Activated T-cell treated with anti-CD3 and anti-CD28 coated beads for 4 hours (primary cell): ENCODE measurements around the gene PVALEF.

Experiments used
- DNase-seq: peaks from one replicate; pipeline ENCODE4 v3.0.0-alpha.2; 2020

The PVALEF gene

DNA sequence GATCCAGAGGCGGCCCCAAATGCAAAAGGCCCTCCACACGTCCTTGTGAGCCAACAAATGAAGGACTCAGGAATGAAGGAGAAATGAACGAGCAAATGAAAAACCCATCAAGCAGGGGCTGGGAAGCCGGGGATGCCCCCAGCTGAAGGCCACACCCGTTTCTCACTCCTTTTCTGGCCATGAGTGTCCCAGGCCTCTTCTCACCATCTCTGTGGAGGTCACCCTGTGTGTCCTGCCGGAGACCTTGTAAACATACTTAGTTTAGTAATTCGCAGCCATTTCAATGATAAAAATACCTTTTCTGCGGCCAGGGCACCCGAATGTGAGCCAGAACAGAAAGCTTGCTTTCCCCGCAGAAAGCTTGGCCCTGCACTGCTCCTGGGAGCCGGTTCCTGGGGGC is 21.8 kb downstream of the PVALEF start:
- DNase-seq, result no peak

DNA sequence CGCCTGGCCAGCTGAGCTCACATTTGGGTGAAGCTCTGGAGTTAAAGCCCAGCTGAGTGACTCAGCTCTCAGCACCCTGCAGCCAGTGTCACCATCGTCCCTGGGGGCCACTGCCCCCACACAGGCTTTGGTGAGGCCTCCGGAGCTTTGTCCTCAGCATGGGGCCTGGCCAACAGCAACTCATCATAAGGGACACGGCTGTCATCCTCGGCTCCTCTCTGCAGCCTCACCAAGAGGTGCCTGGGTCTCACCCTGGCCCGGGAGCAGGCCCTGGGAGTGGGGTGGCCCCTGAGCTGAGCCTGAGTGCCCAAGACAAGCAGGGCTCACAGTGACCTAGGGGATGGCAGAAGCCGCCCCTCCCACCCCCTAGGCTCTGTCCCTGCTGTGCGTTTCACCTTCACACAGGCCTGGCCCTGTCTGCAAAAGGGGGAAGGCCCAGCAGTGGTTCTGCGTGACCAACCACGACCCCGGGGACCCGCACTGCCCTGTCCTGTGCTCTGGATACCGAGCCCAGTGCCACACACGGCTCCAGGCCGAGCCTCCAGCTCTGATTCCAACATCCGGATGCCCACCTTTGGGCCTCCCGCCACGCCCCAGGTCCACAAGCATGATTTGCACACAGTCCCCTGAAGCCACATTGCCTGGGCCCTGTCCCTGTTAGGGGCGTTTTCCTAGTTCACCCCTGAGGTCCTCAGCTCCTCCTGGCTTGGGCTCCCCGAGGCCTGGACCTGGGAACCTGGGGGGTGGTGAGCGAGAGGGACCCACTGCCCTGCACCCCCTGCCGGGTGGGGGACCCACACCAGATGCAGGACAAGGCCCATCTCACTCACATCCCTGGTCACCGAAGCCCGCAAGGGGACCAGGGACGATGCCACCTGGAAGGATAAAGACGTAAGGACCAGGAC is 22.5 kb downstream of the PVALEF start:
- DNase-seq, result no peak

DNA sequence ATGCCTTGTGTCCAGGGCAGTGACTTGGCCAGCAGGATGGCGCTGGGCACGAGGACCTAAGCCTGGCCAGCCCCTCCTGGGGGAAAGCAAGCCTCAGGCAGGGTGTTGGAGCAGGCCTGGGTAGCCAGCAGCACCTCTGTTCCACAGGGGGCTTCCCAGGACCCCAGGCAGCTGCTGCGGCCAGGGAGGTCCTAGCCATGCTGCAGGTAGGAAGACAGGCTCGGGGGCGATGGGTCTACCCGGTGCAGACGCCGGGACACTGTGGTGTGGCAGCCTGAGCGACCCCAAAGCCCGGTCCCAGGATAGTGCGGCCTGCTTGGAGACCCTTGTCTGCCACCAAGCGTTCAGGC is 23.2 kb downstream of the PVALEF start:
- no peak for DNase-seq

DNA sequence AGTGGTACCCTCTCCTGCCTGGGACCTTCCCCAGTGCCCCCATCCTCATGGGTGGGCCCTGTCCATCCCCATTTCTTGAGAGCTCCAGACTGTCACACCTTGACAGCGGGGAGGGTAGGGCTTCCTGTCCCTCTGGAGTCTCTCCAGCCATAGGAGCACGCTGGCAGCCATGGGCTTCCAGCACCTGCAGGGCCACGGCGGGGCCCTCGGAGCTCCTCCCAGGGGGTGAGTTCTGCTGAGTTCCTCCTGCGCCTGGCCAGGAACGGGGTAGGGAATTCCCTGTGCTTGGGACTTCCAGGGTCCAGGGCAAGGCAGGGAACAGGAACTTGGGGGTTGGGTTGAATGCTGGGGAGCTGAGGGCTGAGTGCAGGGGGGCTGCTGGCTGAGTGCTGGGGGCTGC is 23.7 kb downstream of the PVALEF start:
- no peak for DNase-seq

DNA sequence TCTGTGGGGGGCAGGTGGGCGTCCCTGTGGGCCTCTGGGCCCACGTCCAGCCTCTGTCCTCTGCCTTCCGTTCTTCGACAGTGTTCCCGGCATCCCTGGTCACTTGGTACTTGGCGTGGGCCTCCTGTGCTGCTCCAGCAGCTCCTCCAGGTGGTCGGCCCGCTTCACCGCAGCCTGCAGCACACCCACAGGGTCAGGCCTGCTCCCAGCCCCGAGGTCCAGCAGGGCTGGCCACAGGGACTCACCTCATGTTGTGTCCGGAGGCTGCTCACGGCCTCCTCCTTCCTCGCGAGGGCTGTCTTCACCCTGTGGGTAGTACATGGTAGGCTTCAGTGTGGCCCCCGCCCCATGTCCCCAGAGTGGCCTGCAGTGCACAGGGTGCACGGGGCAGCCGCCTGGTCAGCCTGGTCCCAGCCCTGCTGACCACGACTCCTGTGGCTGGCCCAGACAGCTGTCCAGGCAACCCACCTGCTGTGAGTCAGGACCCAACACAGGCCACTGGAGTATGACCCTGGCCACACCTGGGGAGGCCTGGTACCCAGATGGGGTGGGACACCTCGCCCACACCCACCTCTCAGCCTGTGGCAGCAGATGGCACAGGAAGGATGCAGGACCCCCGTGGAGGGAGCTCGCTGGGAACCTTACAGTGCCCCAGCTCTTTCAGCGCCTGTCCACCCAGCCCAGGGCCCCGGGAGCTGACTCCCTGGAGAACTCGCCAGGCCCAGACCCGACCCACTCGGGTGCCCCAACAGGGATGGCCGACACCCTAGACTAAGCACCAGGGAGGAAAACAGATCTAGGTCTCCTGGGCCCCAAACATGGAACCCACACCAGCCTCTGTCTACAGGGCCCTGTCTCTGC is 24.6 kb downstream of the PVALEF start:
- no peak for DNase-seq

DNA sequence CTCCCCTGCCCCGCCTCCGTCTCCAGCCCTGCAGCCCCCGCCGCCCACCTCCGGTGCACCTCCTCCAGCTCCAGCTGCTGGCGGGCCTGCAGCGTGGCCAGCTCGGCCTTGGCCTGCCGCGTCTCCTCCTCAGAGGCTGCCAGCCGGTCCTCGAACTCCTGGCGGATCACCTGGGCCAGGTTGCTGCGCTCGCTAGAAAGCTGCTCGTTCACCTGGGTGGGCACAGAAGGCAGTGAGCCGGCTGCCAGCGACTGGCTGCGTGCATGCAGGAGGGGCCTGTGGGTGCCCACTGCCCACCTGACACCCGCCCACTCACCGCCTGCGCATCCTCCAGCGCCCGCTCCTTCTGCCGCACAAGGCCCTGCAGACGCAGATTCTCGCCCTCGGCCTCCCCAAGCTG is 25.3 kb downstream of the PVALEF start:
- no peak for DNase-seq

DNA sequence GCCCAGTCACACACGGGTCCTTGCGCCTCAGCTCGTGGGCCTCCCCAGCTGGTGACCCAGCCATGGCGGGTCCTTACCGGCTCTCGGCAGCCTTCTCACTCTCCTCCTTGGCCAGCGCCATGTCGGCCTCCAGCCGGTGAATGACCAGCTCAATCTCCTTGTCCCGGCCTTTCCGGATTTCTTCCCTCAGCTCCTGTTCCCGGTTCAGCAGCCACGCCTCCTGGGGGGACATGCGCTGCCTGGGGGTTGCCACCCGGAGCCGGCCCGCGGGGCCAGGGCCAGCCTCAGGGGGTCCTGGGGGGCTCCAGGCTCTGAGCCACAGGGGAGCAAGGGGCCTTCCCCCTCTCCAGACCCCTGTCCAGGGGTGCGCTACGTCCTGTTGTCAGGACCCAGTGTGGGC is 25.8 kb downstream of the PVALEF start:
- no peak for DNase-seq

DNA sequence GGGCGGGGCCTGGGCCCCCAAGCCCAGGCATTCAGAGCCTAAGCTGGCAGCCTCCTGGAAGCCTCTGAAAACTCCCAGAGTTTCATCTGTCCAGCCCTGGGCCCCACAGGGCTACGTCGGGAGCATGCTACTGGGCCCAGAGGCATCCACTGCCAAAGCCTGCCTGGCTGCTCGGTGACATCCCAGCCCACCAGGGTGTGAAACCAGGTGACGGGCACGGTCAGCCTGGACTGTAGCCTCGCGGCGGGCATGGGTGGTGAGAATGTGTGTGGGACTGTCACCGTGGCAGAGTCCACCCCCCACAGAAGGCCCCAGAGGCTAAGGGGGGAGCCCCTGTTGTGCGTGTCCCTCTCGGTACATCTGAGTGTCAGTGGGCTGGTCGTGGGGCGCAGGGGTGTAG is 26.3 kb downstream of the PVALEF start:
- no peak for DNase-seq

DNA sequence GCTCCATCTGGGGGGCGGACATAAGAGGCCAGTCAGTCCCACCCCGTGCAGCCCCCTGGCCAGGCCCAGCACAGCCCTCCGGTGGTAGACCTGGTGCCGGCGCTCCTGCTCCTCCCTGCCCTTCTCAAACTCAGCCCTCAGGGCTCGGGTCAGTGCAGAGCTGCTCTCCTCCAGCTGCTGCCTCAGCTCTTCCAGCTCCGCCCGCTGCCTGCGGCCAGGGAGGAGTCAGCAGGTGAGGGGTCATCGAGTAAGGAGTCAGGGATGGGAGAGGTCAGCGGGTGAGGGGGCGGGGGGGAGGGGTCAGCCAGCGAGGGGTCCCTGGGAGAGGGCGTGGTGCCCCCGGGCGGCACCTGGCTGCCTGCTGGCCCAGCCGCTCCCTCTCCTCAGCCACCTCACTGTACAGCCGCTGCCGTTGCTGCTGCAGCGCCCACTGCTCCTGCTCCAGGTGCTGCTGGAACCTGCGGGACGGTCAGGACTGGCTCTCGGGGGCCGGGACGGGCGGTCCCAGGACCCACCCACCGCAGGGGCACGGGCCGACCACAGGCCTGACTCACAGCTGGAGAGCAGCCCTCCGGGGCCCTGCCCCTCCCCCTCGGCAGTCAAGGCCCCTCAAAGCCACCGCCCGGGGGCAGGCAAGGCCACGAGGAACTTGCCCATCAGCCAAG is 27.2 kb downstream of the PVALEF start:
- no peak for DNase-seq

DNA sequence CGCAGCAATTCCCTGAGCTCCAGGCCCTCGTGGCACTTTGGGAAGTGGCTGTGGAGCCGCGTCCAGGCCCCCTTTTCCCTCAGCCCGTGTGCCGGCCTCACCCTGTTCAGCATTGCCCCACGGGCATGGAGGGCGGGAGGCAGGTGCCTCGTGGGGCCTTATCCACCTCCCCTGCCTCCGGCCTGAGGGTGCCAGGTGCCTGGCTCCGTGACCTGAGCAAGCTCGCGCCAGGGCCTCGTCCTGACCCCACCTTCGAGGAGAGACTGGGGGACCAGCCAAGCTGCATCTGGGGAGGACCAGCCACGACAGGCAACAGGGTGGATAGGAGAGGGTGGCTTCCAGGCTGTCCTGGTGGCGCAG is 27.7 kb downstream of the PVALEF start:
- DNase-seq, result no peak

DNA sequence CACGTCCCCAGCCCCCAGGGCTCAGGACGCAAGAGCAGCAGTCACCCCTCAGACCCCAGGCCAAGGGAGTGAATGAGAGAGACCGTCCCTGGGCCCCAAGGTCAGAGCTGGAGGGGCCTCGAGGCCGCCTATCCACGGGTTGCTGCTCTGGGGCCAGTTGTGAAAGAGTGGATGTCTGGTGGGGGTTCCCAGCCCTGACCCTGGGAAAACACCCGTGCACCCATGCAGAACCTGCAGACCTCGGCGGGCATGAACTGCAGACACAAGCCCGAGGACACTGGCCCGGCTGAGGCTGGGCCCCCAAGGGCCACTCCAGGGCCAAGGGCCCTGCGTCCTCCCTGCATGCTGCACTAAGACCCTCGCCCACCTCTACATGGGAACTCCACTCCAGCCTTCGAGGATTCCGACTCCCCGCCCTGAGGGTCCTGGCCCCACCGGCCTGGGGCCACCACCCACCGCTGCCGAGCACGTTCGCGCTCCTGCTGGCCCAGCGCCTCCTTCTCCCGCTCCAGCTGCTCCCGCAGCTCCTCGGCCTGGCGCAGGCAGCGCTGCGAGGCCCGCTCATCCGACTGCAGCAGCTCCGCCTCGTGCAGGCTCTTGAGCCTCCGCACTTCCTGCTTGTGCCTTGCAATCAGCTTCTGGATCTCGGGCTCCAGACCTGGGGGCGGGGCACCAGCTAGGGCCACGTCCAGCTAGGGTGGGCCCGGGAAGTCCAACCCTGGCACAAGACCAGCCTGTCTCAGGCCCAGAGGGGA is 28.3 kb downstream of the PVALEF start:
- DNase-seq, result no peak

DNA sequence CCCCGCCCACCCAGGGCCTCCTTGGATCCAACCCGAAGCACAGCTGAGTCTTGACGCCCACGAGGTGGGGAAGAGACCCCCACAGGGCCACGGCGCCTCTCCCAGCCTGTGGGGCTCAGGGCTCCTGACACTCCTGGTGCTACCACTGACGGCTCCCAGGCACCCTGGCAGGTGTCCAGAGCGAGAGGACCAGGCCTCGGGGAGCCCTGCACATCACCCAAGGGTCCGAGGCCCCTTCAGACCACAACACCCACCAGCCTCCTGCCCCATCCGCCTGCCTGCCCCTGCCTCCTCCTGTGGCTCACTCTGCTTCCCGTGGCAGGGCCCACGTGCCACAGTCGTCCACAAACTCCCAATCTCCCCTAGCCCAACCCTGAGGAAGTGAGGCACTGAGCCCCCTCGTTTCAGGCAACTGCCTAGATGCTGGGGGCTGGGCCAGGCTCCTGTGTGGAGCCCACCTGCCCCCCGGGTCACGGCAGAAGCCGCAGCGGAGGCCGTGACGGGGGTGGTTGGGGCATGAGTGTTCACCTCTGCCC is 29.0 kb downstream of the PVALEF start:
- no peak for DNase-seq

DNA sequence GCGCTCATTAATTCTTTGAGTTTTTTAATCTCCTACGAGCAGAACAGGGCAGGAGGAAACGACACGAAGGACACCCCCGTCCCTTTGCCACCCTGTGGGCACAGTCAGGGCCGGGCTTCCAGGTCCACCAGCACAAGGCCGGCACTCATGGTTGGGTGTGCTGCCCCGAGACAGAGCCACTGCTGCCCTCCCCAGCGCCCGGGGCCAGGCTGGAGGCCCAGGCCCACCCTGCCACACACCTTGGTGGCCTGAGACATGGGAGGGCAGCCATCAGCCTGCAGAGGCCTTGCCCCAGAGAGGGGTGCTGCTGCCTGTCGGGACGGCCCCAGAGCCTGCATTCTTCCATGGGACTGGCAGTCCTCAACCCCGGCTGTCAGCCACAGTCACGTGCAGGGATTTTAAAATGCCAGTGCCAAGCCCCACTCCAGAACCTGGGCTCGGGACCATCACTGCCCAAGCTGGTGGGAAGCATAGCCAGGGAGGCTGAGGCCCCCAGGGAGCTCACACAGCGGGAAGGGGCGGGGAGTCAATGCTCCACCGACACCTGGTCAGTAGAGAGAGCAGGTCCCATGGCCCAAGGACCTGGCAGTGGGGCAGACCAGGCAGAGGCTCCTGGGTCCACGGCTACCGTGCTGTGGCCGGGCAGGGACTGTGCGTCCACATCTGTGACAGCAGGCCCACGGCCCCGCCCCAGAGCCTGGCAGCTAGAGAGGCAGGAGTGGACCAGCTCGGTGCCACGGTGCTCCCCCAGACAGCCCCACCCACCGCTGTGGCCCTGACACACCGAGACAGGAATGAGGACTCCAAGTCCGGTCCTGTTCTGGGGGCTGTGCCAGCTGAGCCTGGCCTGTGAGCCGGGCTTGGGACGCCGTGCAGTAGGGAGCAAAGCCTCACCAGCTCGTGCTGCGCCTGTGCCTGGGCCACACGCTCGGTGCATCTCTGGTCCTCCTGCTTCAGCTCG is 29.9 kb downstream of the PVALEF start:
- DNase-seq, result no peak

DNA sequence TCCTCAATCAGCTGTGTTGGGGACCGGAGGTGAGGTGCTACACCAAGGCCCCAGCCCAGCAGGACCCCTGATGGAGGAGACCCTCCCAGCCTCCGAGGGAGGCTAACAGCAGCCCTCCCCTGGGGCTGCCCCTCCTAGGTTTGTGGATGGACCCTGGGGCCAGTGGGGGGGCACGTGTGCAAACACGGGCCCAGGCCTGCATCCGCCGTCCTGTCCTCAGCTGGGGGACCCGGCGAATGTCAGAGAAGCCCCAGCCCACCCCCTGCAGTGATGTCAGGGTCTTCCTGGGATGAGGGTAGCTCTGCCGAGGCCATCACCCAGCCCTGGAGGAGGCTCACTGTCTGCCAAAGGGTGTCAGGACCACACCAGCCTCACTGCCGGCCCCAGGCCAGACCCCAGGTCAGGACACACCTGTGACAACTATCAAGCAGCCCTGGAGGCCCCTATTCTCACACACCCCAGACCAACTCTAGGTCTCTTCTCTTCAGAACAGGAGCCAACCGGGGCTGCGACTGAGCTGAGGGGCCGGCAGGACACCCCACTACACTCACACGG is 30.7 kb downstream of the PVALEF start:
- DNase-seq, result no peak

DNA sequence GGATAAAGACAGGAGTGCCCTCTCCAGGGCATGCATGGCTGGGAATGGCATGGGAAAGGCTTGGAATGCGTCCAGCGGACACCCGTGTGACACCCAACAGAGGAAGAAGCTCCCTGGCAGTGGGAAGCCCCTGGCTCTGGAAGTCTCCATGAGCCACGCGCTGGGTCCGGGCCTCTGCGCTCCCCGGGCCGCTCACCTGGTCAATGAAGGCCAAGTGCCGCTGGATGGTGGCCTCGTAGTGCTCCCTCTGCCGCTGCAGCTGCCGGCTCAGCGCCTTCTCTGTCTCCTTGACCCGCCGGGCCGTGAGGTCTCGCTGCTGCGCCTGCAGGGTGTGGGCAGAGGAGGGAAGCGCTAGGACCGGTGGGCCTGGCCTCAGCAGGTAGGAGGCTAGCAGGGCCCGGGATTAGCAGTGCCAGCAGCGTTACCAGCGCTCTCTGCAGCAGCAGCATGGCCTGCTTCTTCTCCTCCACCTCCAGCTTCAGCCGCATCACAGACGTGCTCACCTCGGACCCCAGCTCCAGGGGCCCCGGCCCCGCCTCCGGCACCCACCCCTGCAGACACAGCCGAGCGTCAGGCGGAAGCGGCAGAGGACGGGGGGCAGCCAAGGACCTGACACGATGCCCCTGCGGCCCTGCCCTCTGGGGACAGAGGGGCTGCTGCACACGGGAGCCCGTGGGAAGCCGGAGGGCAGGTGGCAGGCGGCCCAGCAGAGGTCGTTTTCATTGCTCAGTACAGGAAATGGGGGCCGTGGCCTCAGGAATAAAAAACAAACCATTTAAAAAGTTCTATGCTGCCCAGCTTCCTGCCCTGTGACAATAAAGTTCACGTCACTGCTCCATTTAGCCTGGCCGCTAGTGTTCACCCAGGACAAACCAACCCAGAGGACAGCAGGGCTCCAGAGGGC is 31.4 kb downstream of the PVALEF start:
- no peak for DNase-seq

DNA sequence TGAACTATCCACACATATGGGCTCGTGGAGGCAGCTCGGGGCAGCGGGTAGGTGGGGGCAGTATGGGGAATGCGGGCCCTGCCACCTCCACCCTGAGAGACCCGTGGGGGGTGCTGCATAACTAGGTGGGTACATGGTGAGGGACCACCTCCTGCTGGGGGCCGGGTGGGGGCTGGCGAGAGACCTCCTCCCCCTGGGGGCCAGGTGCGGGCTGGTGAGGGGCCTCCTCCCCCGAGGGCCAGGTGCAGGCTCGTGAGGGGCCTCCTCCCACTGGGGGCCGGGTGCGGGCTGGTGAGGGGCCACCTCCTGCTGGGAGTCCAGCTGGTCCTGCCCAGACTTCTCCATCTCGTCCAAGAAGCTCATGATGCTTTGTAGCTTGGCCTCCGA is 32.1 kb downstream of the PVALEF start:
- DNase-seq, result no peak

DNA sequence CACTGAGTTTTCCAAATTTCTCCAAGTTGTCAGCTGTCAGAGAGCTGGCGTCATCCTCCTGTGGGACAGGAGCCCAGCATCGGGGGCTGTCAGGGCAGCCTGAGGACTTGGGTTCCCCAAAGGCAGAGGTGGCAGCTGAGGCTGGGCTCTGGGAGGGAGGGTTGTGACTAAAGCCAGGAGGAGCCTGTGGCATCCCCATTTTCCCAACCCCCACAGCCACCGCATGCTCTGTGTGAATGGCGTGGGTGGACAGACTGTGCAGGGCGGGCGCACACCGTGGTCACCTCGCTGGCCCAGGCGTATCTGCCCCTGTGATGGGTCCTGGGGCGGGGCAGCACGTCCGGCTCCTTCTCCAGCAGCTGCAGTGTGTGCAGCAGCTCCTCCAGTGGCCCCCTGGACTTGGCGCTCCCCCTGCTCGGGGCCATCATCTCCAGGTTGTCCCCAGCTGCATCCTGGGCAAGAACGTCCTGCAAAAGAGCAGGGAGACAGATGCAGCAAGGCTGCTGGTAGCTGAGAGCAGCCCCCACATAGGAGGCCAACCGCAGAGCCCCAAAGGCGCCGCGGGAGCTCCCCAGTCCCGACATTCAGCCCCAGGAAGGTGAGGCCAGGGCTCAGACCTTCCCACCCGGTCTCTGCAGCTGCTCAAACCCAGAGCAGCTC is 32.7 kb downstream of the PVALEF start:
- DNase-seq, result no peak

DNA sequence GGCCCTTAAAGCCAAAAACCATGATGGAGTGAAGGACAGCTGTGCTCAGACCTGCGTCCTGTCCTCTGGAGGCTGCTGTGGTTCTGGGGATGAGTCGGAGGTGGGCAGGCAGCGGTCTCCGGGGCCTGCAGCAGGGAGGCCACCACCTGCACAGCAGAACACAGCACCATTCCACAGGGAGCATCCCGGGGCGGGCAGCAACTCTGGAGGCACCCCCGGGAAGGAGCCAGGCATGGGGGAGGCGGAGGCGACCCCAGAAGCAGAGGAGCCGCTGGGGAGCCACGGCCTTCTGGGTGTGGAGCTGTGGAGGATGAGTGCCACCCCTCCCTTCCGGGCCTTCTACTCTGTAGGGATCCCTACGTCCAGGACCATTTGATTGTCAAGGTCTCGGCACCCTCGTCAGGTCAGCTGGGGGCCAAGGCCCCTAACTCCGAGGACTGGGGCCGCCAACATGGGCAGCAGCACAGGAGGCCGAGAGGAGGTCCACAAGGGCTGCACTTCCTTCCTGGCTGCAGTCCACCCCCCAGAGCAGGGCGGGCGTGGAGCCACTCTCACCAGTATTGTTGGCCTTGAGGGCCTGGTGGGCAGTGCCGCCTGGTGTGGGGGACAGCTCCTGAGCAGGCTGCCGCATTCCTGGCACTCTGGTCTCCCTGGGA is 33.6 kb downstream of the PVALEF start:
- DNase-seq, result no peak

DNA sequence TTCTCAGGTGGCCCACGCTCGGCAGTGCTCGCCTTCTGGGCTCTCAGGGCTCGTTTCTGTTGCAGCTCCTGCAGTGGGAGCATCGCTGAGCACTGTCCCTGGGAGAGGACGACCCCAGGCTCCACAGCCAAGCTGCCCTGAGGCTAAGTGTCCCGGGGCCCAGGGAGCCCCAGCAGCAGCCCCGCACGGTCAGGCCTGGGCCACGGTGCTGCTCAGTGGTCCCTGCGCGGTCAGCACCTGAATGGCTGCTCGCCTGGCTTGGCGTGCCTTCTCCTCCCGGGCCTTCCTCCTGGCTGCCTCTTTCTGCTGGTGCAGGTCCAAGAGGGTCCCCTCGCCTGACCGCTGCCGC is 34.1 kb downstream of the PVALEF start:
- DNase-seq, result no peak
